SK-N-SH treated with all-trans-retinoic acid at 6 μM for 48 hours (cell line): Measurements from ENCODE around the gene ABCC3.
"Not testable (repeated sequence)": the region's sequence is repeated elsewhere in the genome, so short reads cannot be mapped to it uniquely, and the experiment has no call there.

ENCODE experiments used
- ATAC-seq: fragments of 200-7000 bp; cut with Tn5 transposase; 3 replicates; pipeline ENCODE4 v1.9.1; 2020; ENCODE audit warnings: mild to moderate bottlenecking, moderate library complexity
- ARNTL ChIP-seq: fragments of 450-650 bp; formaldehyde crosslinking; IDR thresholded peaks from 2 replicates; pipeline ENCODE4 v1.5.0; 2020; ENCODE audit warnings: low read depth, mild to moderate bottlenecking, moderate library complexity, borderline replicate concordance
- CSDC2 ChIP-seq: fragments of 250-450 bp; sonication (Bioruptor Pico); IDR thresholded peaks from 2 replicates; pipeline ENCODE4 v1.5.0; 2020; ENCODE audit warnings: mild to moderate bottlenecking, moderate library complexity
- ESRRG ChIP-seq: fragments of 250-450 bp; sonication (Bioruptor Pico); IDR thresholded peaks from 2 replicates; pipeline ENCODE4 v1.6.1; 2021; ENCODE audit warnings: mild to moderate bottlenecking
- GLIS3 ChIP-seq: fragments of 250-450 bp; sonication (Bioruptor Pico); IDR thresholded peaks from 2 replicates; pipeline ENCODE4 v1.5.0; 2020; ENCODE audit warnings: mild to moderate bottlenecking, moderate library complexity
- ISL1 ChIP-seq: fragments of 250-450 bp; sonication (Bioruptor Pico); IDR thresholded peaks from 2 replicates; pipeline ENCODE4 v2.1.2; 2022; ENCODE audit warnings: mild to moderate bottlenecking, moderate library complexity
- OSR1 ChIP-seq: fragments of 250-450 bp; sonication (Bioruptor Pico); IDR thresholded peaks from 2 replicates; pipeline ENCODE4 v1.8.0; 2022; ENCODE audit warnings: moderate library complexity, mild to moderate bottlenecking, inconsistent platforms
- RARB ChIP-seq: fragments of 250-450 bp; sonication (Bioruptor Pico); IDR thresholded peaks from 2 replicates; pipeline ENCODE4 v1.8.0; 2021; ENCODE audit warnings: mild to moderate bottlenecking, moderate library complexity
- TCF4 ChIP-seq: fragments of 250-450 bp; sonication (Bioruptor Pico); IDR thresholded peaks from 2 replicates; pipeline ENCODE4 v1.8.0; 2021; ENCODE audit warnings: mild to moderate bottlenecking, moderate library complexity, borderline replicate concordance
- TOX ChIP-seq: fragments of 250-450 bp; sonication (Bioruptor Pico); IDR thresholded peaks from 2 replicates; pipeline ENCODE4 v1.8.0; 2021; ENCODE audit warnings: mild to moderate bottlenecking, moderate library complexity, borderline replicate concordance
- TSHZ2 ChIP-seq: fragments of 250-450 bp; sonication (Bioruptor Pico); IDR thresholded peaks from 2 replicates; pipeline ENCODE4 v1.5.0; 2020; ENCODE audit warnings: mild to moderate bottlenecking, moderate library complexity
- ZFP3 ChIP-seq: fragments of 250-450 bp; sonication (Bioruptor Pico); IDR thresholded peaks from 2 replicates; pipeline ENCODE4 v1.5.0; 2020; ENCODE audit warnings: mild to moderate bottlenecking, moderate library complexity
- ZFP30 ChIP-seq: fragments of 450-650 bp; formaldehyde crosslinking; IDR thresholded peaks from 2 replicates; pipeline ENCODE4 v1.5.0; 2022; ENCODE audit warnings: mild to moderate bottlenecking, moderate library complexity
- ZNF70 ChIP-seq: fragments of 450-650 bp; formaldehyde crosslinking; IDR thresholded peaks from 2 replicates; pipeline ENCODE4 v1.5.0; 2020; ENCODE audit warnings: mild to moderate bottlenecking, moderate library complexity
- ZNF8 ChIP-seq: fragments of 450-650 bp; formaldehyde crosslinking; IDR thresholded peaks from 2 replicates; pipeline ENCODE4 v1.5.0; 2020; ENCODE audit warnings: mild to moderate bottlenecking, moderate library complexity
- TF ChIP-seq, protein P1 (sequence below): fragments of 250-450 bp; sonication (Bioruptor Pico); IDR thresholded peaks from 2 replicates; pipeline ENCODE4 v1.8.0; 2020; ENCODE audit warnings: mild to moderate bottlenecking, moderate library complexity, borderline replicate concordance
- TF ChIP-seq, protein P2 (sequence below): fragments of 250-450 bp; sonication (Bioruptor Pico); IDR thresholded peaks from 2 replicates; pipeline ENCODE4 v1.5.1; 2020; ENCODE audit warnings: low read depth, mild to moderate bottlenecking, moderate library complexity

ABCC3 gene

DNA sequence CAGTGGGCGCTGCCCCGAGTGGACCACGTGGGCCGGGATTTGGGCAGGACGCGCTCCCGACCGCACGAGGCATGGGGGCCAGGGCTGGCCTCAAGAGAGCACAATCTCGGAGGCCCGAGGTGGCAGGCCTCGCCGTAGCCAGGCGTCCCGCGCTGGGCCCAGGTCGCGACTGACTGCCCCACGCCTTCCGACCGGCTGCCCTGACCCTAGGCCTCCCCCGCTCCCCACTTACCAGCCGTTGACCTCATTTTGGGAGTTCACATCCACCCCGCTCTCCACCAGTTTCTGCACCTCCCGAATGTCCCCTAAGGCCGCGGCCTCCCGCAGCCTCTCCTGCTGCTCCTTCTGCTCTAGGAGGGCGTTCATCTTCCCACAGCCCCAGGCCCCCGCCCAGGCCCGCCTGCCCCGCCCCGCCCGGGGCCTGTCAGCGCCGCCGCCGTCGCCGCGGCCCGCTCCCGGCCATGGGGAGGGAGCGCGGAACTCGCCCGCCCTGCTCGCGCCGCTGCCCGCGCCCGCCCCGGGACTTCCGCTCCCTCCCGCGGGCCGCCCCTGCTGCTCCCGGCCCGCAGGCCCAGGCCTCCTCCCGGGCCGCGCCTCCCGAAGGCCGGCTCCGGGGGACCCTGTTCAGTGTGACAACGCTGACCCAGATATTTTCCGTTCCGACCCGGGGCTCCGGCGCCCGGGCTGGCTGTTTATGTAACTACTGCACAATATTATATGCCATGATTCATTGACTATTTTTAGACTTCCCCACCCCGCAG is 72.8 kb downstream of the ABCC3 start, which contains the start of gene ANKRD40:
ANKRD40 (minus strand) TSS at position 626 of the 761 bp plus-strand sequence; CDS start at position 366, 260 bp downstream.
- TF ChIP-seq ZFP30 (CRISPR knock-in tag), result 0 out of 2 replicates have a peak, but pooled peaks have one; percentile 3
- TF ChIP-seq TSHZ2 (CRISPR knock-in tag), result peak; percentile 48
- TF ChIP-seq, protein P1, sequence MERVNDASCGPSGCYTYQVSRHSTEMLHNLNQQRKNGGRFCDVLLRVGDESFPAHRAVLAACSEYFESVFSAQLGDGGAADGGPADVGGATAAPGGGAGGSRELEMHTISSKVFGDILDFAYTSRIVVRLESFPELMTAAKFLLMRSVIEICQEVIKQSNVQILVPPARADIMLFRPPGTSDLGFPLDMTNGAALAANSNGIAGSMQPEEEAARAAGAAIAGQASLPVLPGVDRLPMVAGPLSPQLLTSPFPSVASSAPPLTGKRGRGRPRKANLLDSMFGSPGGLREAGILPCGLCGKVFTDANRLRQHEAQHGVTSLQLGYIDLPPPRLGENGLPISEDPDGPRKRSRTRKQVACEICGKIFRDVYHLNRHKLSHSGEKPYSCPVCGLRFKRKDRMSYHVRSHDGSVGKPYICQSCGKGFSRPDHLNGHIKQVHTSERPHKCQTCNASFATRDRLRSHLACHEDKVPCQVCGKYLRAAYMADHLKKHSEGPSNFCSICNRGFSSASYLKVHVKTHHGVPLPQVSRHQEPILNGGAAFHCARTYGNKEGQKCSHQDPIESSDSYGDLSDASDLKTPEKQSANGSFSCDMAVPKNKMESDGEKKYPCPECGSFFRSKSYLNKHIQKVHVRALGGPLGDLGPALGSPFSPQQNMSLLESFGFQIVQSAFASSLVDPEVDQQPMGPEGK (CRISPR knock-in tag), result peak; percentile 62
- 0 out of 2 replicates have a peak, but pooled peaks have one; percentile 15 for TF ChIP-seq ISL1 (CRISPR knock-in tag)
- TF ChIP-seq TCF4 (CRISPR knock-in tag), result no peak
- peak; percentile 77 for TF ChIP-seq ZFP3 (CRISPR knock-in tag)
- TF ChIP-seq, protein P2, sequence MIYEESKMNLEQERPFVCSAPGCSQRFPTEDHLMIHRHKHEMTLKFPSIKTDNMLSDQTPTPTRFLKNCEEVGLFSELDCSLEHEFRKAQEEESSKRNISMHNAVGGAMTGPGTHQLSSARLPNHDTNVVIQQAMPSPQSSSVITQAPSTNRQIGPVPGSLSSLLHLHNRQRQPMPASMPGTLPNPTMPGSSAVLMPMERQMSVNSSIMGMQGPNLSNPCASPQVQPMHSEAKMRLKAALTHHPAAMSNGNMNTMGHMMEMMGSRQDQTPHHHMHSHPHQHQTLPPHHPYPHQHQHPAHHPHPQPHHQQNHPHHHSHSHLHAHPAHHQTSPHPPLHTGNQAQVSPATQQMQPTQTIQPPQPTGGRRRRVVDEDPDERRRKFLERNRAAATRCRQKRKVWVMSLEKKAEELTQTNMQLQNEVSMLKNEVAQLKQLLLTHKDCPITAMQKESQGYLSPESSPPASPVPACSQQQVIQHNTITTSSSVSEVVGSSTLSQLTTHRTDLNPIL, result peak; percentile 7; the same call in 1 of the 2 replicates
- TF ChIP-seq TOX (CRISPR knock-in tag), result no peak
- TF ChIP-seq GLIS3 (CRISPR knock-in tag), result peak; percentile 28; the same call in 1 of the 2 replicates
- no peak for TF ChIP-seq RARB (CRISPR knock-in tag)
- no peak for TF ChIP-seq ESRRG (CRISPR knock-in tag)
- no peak for TF ChIP-seq OSR1 (CRISPR knock-in tag)
- TF ChIP-seq, all 23 proteins: peak for 7
- ATAC-seq, result peak; percentile 83

DNA sequence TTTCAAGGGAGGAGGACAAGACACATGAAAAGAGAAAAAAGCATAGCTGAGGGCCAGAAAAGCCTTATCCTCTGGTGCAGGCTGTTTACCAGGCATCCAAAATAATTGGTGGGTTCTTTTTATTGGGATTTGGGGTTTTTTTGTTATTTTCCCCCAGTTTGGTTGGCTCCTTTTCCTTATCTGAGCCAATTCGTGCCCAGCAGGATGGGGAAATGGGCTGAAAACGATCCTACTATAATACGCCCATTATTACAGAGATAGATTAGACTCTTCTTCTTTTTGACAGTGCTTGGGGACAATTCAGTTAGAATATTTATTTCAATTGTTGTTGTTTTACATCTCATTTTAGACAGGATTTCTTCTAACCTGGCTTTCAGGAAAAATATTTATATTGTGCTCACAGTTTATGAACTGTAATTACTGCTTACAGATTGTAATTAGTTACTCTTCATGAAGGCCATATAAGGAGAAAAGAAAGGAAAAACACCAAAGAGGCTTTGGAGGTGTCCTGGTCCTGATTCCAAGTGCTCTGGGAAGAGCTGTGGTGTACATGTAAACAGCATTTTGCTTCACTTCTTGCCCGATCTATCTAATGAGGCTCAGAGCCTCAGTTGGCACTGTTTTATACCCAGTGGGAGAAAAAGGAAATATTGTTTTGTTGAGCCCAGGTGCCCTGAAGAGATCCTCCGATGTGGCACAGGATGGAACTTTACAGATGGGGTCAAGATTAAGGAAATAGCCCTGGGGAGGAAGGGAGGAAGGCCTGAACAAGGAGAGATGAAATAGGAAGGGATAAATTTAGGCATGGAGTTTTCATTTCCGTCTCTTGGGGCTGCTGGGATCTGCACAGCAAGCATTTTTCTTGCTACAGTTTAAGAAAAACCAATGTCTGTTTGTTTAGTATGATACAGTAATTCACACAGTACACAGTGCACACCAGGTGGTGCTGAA is 73.6 kb downstream of the ABCC3 start:
- ATAC-seq, result peak; percentile 30
- TF ChIP-seq ARNTL, result no peak
- TF ChIP-seq ZFP3 (CRISPR knock-in tag), result 0 out of 2 replicates have a peak, but pooled peaks have one; percentile 33
- no peak for TF ChIP-seq ZNF8 (CRISPR knock-in tag)
- peak; percentile 75; the same call in 1 of the 2 replicates for TF ChIP-seq CSDC2 (CRISPR knock-in tag)
- TF ChIP-seq TSHZ2 (CRISPR knock-in tag), result 0 out of 2 replicates have a peak, but pooled peaks have one; percentile 10
- TF ChIP-seq ZNF70, result no peak

DNA sequence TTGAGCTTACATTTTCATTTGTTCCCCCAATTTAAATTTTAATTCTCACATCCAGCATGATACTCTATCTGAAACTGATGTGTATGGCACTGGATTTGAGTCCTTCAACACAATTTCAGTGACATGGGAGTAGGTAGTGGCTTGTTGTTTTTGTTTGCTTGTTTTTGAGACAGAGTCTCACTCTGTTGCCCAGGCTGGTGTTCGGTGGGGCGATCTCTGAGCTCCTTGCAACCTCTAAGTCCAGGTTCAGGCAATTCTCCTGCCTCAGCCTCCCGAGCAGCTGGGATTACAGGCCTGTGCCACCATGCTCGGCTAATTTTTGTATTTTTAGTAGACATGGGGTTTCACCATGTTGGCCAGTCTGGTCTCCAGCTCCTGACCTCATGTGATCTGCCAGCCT is 74.4 kb downstream of the ABCC3 start:
- not testable (repeated sequence) for ATAC-seq

DNA sequence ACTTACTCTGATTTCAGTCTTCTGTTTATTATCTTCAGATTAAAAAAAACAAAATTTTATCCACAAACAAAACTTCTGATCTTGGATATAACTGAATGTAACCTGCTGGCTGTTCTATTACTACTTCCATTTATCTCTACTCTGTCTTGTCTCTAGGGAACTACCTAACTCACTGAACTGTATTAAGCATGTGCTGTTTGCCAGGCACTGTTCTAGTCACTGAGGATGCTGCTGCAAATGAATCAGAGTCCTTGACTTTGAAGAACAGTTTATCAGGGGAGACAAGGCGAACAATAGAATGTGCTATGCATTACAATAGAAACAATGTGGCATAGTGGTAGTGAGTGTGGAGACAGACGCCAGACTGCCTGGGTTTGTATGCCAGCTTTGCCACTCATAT is 75.3 kb downstream of the ABCC3 start:
- TF ChIP-seq ISL1 (CRISPR knock-in tag) (no peak), RARB (CRISPR knock-in tag) (no peak)
- TF ChIP-seq, protein P2, result no peak
- ATAC-seq, result no peak
